GM12878 (cell line): ENCODE results near the gene VIT. TPM values are rescaled to one million over a fixed set of nuclear protein-coding genes. Genes with fewer than 3 reads are reported as not detected.

Source experiments
- ATAC-seq: fragments of 200-7000 bp; cut with Tn5 transposase; 3 replicates; pipeline ENCODE4 v1.9.1; 2020; ENCODE audit warnings: mild to moderate bottlenecking, moderate library complexity
- BruUV-seq: library from RNA; stranded (reverse); fragments of 400-500 nt; replicated peaks from 2 replicates; lab custom pipeline; 2021; lab: Mats Ljungman, UMichigan
- CTCF ChIA-PET: fragments of 300-600 bp; sonication (Branson Sonifier 250); formaldehyde crosslinking; extraction: SDS; loops from one replicate; lab custom pipeline; 2021; ENCODE audit warnings: inconsistent platforms; lab: Yijun Ruan, JAX
- POLR2A ChIA-PET: fragments of 350-600 bp; formaldehyde crosslinking; extraction: SDS; loops from one replicate; lab custom pipeline; 2021; ENCODE audit warnings: inconsistent platforms; lab: Charles Lee
- RAD21 ChIA-PET: fragments of 300-600 bp; sonication (Branson Sonifier 250); formaldehyde crosslinking; loops from one replicate; lab custom pipeline; 2023; ENCODE audit warnings: antibody characterized with exemption; ENCODE audit not compliant: unreplicated experiment; lab: Charles Lee
- SMC1A ChIA-PET: fragments of 300-600 bp; sonication (Branson Sonifier 250); formaldehyde crosslinking; loops from one replicate; lab custom pipeline; 2023; ENCODE audit not compliant: unreplicated experiment, uncharacterized antibody; lab: Charles Lee
- DNase-seq: peaks from one replicate; pipeline ENCODE4 v3.0.0-alpha.2; 2011; ENCODE audit warnings: low read depth, low spot score
- FAIRE-seq: peaks from 3 replicates; lab custom pipeline; 2011; peaks lifted over from hg19 to GRCh38; lab: Jason Lieb, UNC
- H2AFZ ChIP-seq: 2 replicates; pipeline ENCODE4 v1.6.0; 2011; ENCODE audit warnings: low read depth, low read length, control low read depth; ENCODE audit not compliant: control insufficient read depth
- H3K27ac ChIP-seq: 2 replicates; pipeline ENCODE4 v1.5.1; 2011; ENCODE audit warnings: control low read depth; ENCODE audit not compliant: control insufficient read depth, insufficient read depth
- H3K27me3 ChIP-seq, 2 experiments: replicated peaks in 1 of 2; 2 replicates each; pipeline versions ENCODE4 v1.6.0 to v1.6.1; 2011; ENCODE audit warnings: low read length in 1 of 2; ENCODE audit not compliant: control insufficient read depth in 2 of 2, insufficient read depth in 2 of 2
- H3K36me3 ChIP-seq, 2 experiments: 2 replicates each; pipeline ENCODE4 v1.5.1; 2011; ENCODE audit warnings: low read length in 1 of 2; ENCODE audit not compliant: control insufficient read depth in 2 of 2, insufficient read depth in 2 of 2
- H3K4me1 ChIP-seq: 2 replicates; pipeline ENCODE4 v1.6.1; 2011; ENCODE audit warnings: mild to moderate bottlenecking, low read length, moderate library complexity, mixed read lengths; ENCODE audit not compliant: control insufficient read depth, insufficient read depth
- H3K4me2 ChIP-seq: 2 replicates; pipeline ENCODE4 v1.6.0; 2011; ENCODE audit warnings: control low read depth; ENCODE audit not compliant: control insufficient read depth, insufficient read depth
- H3K4me3 ChIP-seq: fragments of 200-600 bp; sonication (generic); 2 replicates; pipeline ENCODE4 v1.5.1; 2016
- H3K79me2 ChIP-seq: 2 replicates; pipeline ENCODE4 v1.6.0; 2011; ENCODE audit warnings: low read length; ENCODE audit not compliant: control insufficient read depth, insufficient read depth
- H3K9ac ChIP-seq: 2 replicates; pipeline ENCODE4 v1.8.0; 2011; ENCODE audit warnings: low read length, control low read depth, mixed read lengths; ENCODE audit not compliant: control insufficient read depth, insufficient read depth
- H3K9me3 ChIP-seq: replicated peaks from 3 replicates; pipeline ENCODE4 v1.5.1; 2011; ENCODE audit warnings: mild to moderate bottlenecking, low read length; ENCODE audit not compliant: control insufficient read depth, insufficient read depth
- H4K20me1 ChIP-seq: 2 replicates; pipeline ENCODE4 v1.6.0; 2011; ENCODE audit not compliant: control insufficient read depth, insufficient read depth
- BCL3 ChIP-seq: IDR thresholded peaks from 2 replicates; pipeline ENCODE4 v1.6.1; 2011; ENCODE audit warnings: borderline replicate concordance, low read depth, mild to moderate bottlenecking, moderate library complexity, low read length; ENCODE audit not compliant: insufficient read depth, poor library complexity, severe bottlenecking
- HSF1 ChIP-seq: fragments of 150-350 bp; IDR thresholded peaks from 2 replicates; pipeline ENCODE4 v1.6.1; 2014; ENCODE audit warnings: mild to moderate bottlenecking, low read depth, low read length
- MTA3 ChIP-seq: IDR thresholded peaks from 2 replicates; pipeline ENCODE4 v1.6.1; 2012; ENCODE audit warnings: low read length, inconsistent platforms, borderline replicate concordance
- NBN ChIP-seq: fragments of 450-650 bp; IDR thresholded peaks from 2 replicates; pipeline ENCODE4 v1.6.1; 2016
- NFXL1 ChIP-seq: fragments of 450-650 bp; IDR thresholded peaks from 2 replicates; pipeline ENCODE4 v1.6.1; 2017; ENCODE audit warnings: antibody characterized with exemption, mild to moderate bottlenecking, borderline replicate concordance
- NKRF ChIP-seq: fragments of 450-650 bp; conservative IDR thresholded peaks from 2 replicates; pipeline ENCODE4 v1.6.1; 2017; ENCODE audit warnings: mild to moderate bottlenecking, moderate library complexity
- PRDM15 ChIP-seq: fragments of 450-650 bp; formaldehyde crosslinking; IDR thresholded peaks from 2 replicates; pipeline ENCODE4 v1.4.0; 2020; ENCODE audit warnings: mild to moderate bottlenecking, moderate library complexity
- SIN3A ChIP-seq: IDR thresholded peaks from 2 replicates; pipeline ENCODE4 v1.6.1; 2012; ENCODE audit warnings: low read depth, low read length, improper control_type of control experiment
- ZBTB4 ChIP-seq: fragments of 450-650 bp; formaldehyde crosslinking; IDR thresholded peaks from 2 replicates; pipeline ENCODE4 v1.4.0; 2022; ENCODE audit warnings: mild to moderate bottlenecking, moderate library complexity
- WGBS: methylation state at CpG from one replicate; pipeline ENCODE4 v1.1.6; 2016; ENCODE audit warnings: low lambda C conversion rate; ENCODE audit not compliant: insufficient replicate concordance, insufficient coverage; ENCODE audit errors: missing lambda C conversion rate; 5-methylcytosine and 5-hydroxymethylcytosine counted together
- in situ Hi-C: fragments of 300-500 bp; cut with MboI; formaldehyde crosslinking; loops from 9 replicates; pipeline ENCODE4 v1.14.3; 2018; ENCODE audit warnings: mixed read lengths
- intact Hi-C: fragments of 100-400 bp; cut with micrococcal nuclease; formaldehyde crosslinking; loops from one replicate; pipeline ENCODE4 v1.14.2; 2022; ENCODE audit not compliant: unreplicated experiment
- polyA plus RNA-seq, 11 experiments: library from polyadenylated mRNA; depleted of rRNA in 4 of 11; unstranded in 6 of 11; stranded (reverse) in 5 of 11; fragments of >200 nt; fragmentation: Nextera tagmentation in 4 of 11; fragmentation: Illumina TruSeq in 1 of 11; extraction: Ambion mirVana in 4 of 11; extraction: Trizol in 1 of 11; gene quantifications; 1 replicate in 1 of 11; 2 replicates in 10 of 11; pipeline versions ENCODE4 v1.2.1 to v1.2.3, GENCODE V29; 2011 to 2016; ENCODE audit warnings: inconsistent platforms in 2 of 11, missing spikeins in 2 of 11, low read depth in 1 of 11
- total RNA-seq, 4 experiments: library from RNA; depleted of rRNA in 3 of 4; stranded (reverse); fragments of >200 nt in 3 of 4; fragmentation: Illumina TruSeq in 1 of 4; extraction: Trizol in 1 of 4; gene quantifications; 2 replicates each; pipeline versions ENCODE4 v1.2.1 to v1.2.3, GENCODE V29; 2013 to 2021

VIT gene
- total and polyA plus RNA-seq, 10 of the 15 experiments (the other 5 are each of a cell fraction or from before 2014, with no cell fraction given) = 0.05 to 0.14 TPM; not detected in 8

GRCh38 chr2:36775806-36776205 is 79.3 kb downstream of the VIT start (continued):
- TF ChIP-seq HSF1 = no peak

GRCh38 chr2:36777272-36777671 is 80.8 kb downstream of the VIT start:
- Histone ChIP-seq H3K9ac (no peak overlapping the region), H3K79me2 (no peaks in the 10 kb centered on the region), H2AFZ (no peak overlapping the region), H3K27ac (no peak overlapping the region), H4K20me1 (no peaks in the 10 kb centered on the region), H3K4me3 (no peak overlapping the region), H3K36me3 (no peaks in the 10 kb centered on the region), H3K4me2 (no peak overlapping the region), H3K9me3 (no peaks in the 10 kb centered on the region), H3K4me1 (no peaks in the 10 kb centered on the region), H3K27me3 (peaks cover 0 to 3% of the 10 kb centered on the region in 2 experiments; a peak in 3 of 4 replicates)
- RAD21 ChIA-PET = interaction anchor here (2.9 kb wide), 1 partner anchor 9 kb away, joined by 6 read pairs; no protein-coding TSS in a partner anchor
- SMC1A ChIA-PET = no interaction called here
- BruUV-seq = no TSS peak
- WGBS = 0% methylated on average over 2 of the region's 2 CpGs
- CTCF ChIA-PET = interaction anchor here (1.7 kb wide), 1 partner anchor 19 kb away, joined by 5 read pairs; no protein-coding TSS in a partner anchor
- ATAC-seq = no peak
- in situ Hi-C loops (no loop called here), intact Hi-C loops (no loop called here)
- DNase-seq = no peak
- FAIRE-seq = no peak
- POLR2A ChIA-PET = no interaction called here
- TF ChIP-seq PRDM15 (CRISPR knock-in tag) (no peak), NFXL1 (no peak), BCL3 (no peak), MTA3 (no peak), NKRF (no peak), SIN3A (no peak), ZBTB4 (CRISPR knock-in tag) (no peak), NBN (no peak)
